KMS-11 (cell line): ENCODE results near the gene VPS18.

Experiments
- H2AFZ ChIP-seq: fragments of 200-600 bp; sonication (generic); 2 replicates; pipeline ENCODE4 v1.6.1; 2016; ENCODE audit warnings: antibody characterized with exemption, mixed run types, low read depth
- H3K27ac ChIP-seq: fragments of 200-600 bp; sonication (generic); 2 replicates; pipeline ENCODE4 v1.6.1; 2016; ENCODE audit warnings: mild to moderate bottlenecking, mixed run types
- H3K27me3 ChIP-seq: fragments of 200-600 bp; sonication (generic); 2 replicates; pipeline ENCODE4 v1.6.1; 2017; ENCODE audit warnings: mild to moderate bottlenecking, low read depth, mixed run types, moderate library complexity; ENCODE audit not compliant: insufficient read depth
- H3K36me3 ChIP-seq: fragments of 200-600 bp; sonication (generic); 2 replicates; pipeline ENCODE4 v1.6.1; 2017; ENCODE audit warnings: mild to moderate bottlenecking, mixed run types; ENCODE audit not compliant: insufficient read depth
- H3K4me1 ChIP-seq: fragments of 200-600 bp; sonication (generic); 2 replicates; pipeline ENCODE4 v1.6.1; 2016; ENCODE audit warnings: mild to moderate bottlenecking, low read depth, mixed run types; ENCODE audit not compliant: poor library complexity, severe bottlenecking
- H3K4me2 ChIP-seq: fragments of 200-600 bp; sonication (generic); 2 replicates; pipeline ENCODE4 v1.7.0; 2016; ENCODE audit warnings: mild to moderate bottlenecking, mixed run types
- H3K4me3 ChIP-seq: fragments of 200-600 bp; sonication (generic); IDR thresholded peaks from 2 replicates; pipeline ENCODE4 v1.6.1; 2017; ENCODE audit warnings: low read depth, low read length, mixed read lengths; ENCODE audit not compliant: insufficient read depth
- H3K79me2 ChIP-seq: fragments of 200-600 bp; sonication (generic); 2 replicates; pipeline ENCODE4 v1.6.1; 2016; ENCODE audit warnings: low read depth, mixed run types; ENCODE audit not compliant: insufficient read depth
- H3K9ac ChIP-seq: fragments of 200-600 bp; sonication (generic); 2 replicates; pipeline ENCODE4 v1.6.1; 2016; ENCODE audit warnings: mild to moderate bottlenecking, mixed run types
- H4K20me1 ChIP-seq: fragments of 200-600 bp; sonication (generic); 2 replicates; pipeline ENCODE4 v1.6.1; 2016; ENCODE audit warnings: mild to moderate bottlenecking, mixed run types; ENCODE audit not compliant: insufficient read depth
- TF ChIP-seq, protein P1 (sequence below): fragments of 200-600 bp; sonication (generic); conservative IDR thresholded peaks from 2 replicates; pipeline ENCODE4 v1.6.1; 2017; ENCODE audit warnings: low read depth, mild to moderate bottlenecking, antibody characterized with exemption, low read length, moderate library complexity, mixed read lengths

Gene VPS18

DNA sequence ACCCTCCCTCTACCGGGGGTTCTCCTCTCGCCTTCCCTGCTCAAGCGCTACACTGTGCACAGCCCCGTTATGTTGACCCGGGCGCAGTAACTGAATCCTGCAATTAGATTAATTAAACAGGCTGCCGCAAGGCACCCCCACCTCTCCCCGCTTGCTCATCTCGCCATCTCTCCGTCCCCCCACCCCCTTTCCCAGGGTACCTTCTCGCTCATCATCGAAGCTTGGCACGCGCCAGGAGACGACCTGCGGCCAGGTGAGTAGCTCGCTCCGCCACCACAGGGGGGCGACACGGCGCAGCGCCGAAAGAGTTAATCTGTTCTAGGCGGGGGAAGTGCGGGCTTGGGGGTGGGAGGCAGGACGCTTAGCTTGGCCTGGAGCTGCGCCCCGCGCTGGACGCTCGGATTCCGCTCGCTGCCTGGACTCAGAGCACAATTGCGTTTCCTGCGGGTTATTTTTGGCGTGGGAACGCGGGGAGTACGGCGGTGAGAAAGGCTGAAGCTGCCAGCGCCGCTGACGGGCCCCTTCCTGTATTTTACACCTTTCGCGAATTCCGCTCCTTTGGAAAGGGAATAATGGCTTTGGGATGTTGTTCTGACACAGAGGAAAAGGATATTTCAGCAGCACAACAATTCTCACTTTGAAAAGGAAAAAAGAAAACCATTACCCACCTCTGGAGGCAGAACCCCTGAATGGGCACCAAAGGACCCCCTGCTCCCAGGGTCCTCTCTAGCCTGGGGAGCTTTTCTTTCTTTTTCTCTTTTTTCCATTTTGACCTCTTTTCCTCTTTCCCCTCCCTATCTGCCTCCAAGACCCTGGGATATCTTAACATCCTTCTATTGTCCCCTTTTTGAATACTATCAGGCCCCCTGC is 36.4 kb downstream of the VPS18 start:
- Histone ChIP-seq H3K27me3 (peaks cover 28% of the 10 kb centered on the region), H2AFZ (no peak overlapping the region), H3K36me3 (no peaks in the 10 kb centered on the region), H4K20me1 (no peaks in the 10 kb centered on the region), H3K27ac (no peak overlapping the region), H3K4me3 (no peak overlapping the region), H3K79me2 (no peaks in the 10 kb centered on the region), H3K9ac (no peak overlapping the region), H3K4me2 (peak overlapping the region; percentile 94), H3K4me1 (peaks cover 25% of the 10 kb centered on the region)
- TF ChIP-seq, protein P1, sequence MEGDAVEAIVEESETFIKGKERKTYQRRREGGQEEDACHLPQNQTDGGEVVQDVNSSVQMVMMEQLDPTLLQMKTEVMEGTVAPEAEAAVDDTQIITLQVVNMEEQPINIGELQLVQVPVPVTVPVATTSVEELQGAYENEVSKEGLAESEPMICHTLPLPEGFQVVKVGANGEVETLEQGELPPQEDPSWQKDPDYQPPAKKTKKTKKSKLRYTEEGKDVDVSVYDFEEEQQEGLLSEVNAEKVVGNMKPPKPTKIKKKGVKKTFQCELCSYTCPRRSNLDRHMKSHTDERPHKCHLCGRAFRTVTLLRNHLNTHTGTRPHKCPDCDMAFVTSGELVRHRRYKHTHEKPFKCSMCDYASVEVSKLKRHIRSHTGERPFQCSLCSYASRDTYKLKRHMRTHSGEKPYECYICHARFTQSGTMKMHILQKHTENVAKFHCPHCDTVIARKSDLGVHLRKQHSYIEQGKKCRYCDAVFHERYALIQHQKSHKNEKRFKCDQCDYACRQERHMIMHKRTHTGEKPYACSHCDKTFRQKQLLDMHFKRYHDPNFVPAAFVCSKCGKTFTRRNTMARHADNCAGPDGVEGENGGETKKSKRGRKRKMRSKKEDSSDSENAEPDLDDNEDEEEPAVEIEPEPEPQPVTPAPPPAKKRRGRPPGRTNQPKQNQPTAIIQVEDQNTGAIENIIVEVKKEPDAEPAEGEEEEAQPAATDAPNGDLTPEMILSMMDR, result peak; percentile 58

DNA sequence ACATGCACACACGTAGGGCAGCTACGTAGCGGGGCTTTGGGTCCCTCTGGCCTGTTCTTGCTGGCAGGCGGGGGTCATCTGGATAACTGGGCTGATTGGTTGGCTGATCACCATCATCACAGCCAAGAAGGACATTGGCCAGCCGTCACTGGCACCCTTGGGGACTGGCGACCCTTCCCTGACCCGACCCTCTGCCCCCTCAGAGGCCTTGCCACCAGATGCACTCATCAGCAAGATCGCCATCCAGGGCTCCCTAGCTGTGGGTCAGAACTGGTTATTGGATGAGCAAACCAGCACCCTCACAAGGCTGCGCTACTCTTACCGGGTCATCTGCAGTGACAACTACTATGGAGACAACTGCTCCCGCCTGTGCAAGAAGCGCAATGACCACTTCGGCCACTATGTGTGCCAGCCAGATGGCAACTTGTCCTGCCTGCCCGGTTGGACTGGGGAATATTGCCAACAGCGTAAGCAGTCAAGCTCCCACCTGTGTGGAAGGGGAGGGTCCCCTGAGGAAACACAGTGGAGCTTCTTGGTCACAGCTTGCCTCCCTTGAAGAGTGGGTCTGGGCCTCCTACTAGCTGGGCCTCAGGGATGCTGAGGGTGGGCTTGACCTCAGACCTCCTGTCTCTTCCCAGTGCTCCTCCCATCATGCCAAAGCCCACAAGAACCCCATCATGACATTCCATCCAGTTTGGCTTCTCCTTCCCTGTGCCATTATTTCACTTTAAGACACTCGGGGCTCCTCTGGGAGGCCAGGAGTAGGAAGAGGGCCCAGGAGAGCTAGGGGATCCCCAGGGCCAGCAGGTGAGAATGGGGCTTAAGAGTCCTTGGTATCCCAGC is 37.3 kb downstream of the VPS18 start:
- Histone ChIP-seq H3K36me3 (no peaks in the 10 kb centered on the region), H3K27me3 (peaks cover 28% of the 10 kb centered on the region), H3K79me2 (no peaks in the 10 kb centered on the region), H3K4me2 (peak overlapping the region; percentile 94; the same call in 1 of the 2 replicates), H3K4me1 (peaks cover 25% of the 10 kb centered on the region), H3K9ac (no peak overlapping the region), H2AFZ (no peak overlapping the region), H3K4me3 (no peak overlapping the region), H3K27ac (no peak overlapping the region), H4K20me1 (no peaks in the 10 kb centered on the region)
- TF ChIP-seq, protein P1, result no peak

DNA sequence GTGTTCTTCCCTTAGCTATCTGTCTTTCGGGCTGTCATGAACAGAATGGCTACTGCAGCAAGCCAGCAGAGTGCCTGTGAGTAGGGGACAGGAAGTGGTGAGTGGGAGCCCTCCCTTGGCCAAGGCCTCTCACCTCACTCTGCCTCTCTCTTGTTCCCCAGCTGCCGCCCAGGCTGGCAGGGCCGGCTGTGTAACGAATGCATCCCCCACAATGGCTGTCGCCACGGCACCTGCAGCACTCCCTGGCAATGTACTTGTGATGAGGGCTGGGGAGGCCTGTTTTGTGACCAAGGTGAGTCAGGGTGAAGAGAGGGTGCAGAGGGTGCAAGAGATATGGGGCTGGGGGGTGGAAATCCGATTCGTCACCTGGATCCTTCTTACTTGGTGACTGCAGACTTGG is 37.9 kb downstream of the VPS18 start:
- peaks cover 25% of the 10 kb centered on the region for H3K4me1 ChIP-seq
- H3K9ac ChIP-seq, result no peak overlapping the region
- H3K4me3 ChIP-seq, result no peak overlapping the region
- no peaks in the 10 kb centered on the region for H3K79me2 ChIP-seq
- H4K20me1 ChIP-seq, result no peaks in the 10 kb centered on the region
- TF ChIP-seq, protein P1, result no peak
- H3K36me3 ChIP-seq, result no peaks in the 10 kb centered on the region
- peaks cover 25% of the 10 kb centered on the region for H3K27me3 ChIP-seq
- no peak overlapping the region for H3K27ac ChIP-seq
- no peak overlapping the region for H2AFZ ChIP-seq
- no peak overlapping the region for H3K4me2 ChIP-seq

DNA sequence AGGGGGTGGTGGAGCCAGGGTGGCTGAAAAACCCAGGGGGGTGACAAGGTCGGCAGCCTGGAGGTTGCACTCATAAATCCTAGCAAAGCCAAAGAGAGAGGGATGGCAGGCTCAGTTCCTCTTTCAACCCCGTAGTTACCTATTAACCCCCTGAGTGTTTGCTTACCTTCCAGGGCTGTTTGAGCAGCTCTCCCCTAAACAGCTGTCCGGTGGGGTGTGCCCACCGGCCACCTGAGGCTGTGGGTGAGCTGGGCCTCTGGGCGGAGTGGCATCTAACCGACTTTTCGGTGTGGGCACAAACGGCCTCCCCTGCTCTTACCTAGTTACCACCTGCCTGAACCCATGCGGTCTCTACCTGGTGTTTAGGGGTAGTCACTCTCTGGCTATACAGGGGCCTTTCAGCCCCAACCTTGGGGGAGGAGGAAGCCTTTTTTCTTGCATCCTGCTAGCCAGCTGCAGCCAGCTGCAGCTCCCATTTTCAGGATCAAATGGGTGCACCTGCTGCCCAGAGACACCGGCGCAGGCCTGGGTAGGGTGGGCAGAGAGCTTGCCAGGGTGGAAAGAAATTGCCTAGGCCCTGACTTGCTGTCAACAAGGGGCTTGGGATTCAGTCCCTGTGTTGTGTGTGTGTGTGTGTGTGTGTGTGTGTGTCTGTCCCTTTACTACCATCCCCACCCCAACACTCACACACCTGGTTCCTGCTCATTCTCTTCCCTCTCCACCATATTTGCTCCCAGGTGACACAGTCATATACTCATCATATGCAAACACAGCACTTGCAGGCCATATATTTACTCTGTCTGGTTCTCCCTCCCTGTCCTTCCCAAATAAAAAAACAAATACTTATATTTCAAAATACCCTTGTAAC is 38.6 kb downstream of the VPS18 start:
- Histone ChIP-seq H3K4me3 (no peak overlapping the region), H3K79me2 (no peaks in the 10 kb centered on the region), H3K27me3 (peaks cover 23% of the 10 kb centered on the region), H4K20me1 (no peaks in the 10 kb centered on the region), H3K27ac (no peak overlapping the region), H3K4me2 (no peak overlapping the region), H3K36me3 (no peaks in the 10 kb centered on the region), H2AFZ (no peak overlapping the region), H3K4me1 (peaks cover 25% of the 10 kb centered on the region), H3K9ac (no peak overlapping the region)
- TF ChIP-seq, protein P1, result no peak
